ENCODE measurements around the gene DGKH. TPM values are rescaled to one million over a fixed set of nuclear protein-coding genes. Genes with fewer than 3 reads are reported as not detected.
"Not testable (repeated sequence)": the region's sequence is repeated elsewhere in the genome, so short reads cannot be mapped to it uniquely, and the experiment has no call there.

The DGKH gene
- total RNA-seq, 1 donor from 2014 or later, result 15.9 TPM

- intact Hi-C loops (cut with micrococcal nuclease), result no loop called here
Measured at GRCh38 chr13:42153199-42154113, 105.0 kb downstream of the DGKH start.

- intact Hi-C loops (cut with micrococcal nuclease), result no loop called here
Measured at GRCh38 chr13:42155251-42155650, 106.8 kb downstream of the DGKH start.

- intact Hi-C loops (cut with micrococcal nuclease), result not testable (repeated sequence)
Measured at GRCh38 chr13:42163338-42163737, 114.9 kb downstream of the DGKH start.

GRCh38 chr13:42163910-42164309 is 115.5 kb downstream of the DGKH start:
- intact Hi-C loops (cut with micrococcal nuclease), result not testable (repeated sequence)

GRCh38 chr13:42164557-42165125 is 116.2 kb downstream of the DGKH start:
- intact Hi-C loops (cut with micrococcal nuclease), result no loop called here

- intact Hi-C loops (cut with micrococcal nuclease), result no loop called here
Measured at GRCh38 chr13:42168496-42168895, 120.0 kb downstream of the DGKH start.

GRCh38 chr13:42170029-42170428 is 121.6 kb downstream of the DGKH start:
- intact Hi-C loops (cut with micrococcal nuclease), result no loop called here

GRCh38 chr13:42173789-42174343 is 125.4 kb downstream of the DGKH start:
- intact Hi-C loops (cut with micrococcal nuclease), result no loop called here

- intact Hi-C loops (cut with micrococcal nuclease), result no loop called here
Measured at GRCh38 chr13:42174344-42175162, 126.1 kb downstream of the DGKH start.

- intact Hi-C loops (cut with micrococcal nuclease), result no loop called here
Measured at GRCh38 chr13:42176294-42176693, 127.8 kb downstream of the DGKH start.

GRCh38 chr13:42177189-42177588 is 128.7 kb downstream of the DGKH start:
- intact Hi-C loops (cut with micrococcal nuclease), result no loop called here

GRCh38 chr13:42181381-42181953 is 133.0 kb downstream of the DGKH start:
- intact Hi-C loops (cut with micrococcal nuclease), result no loop called here

- intact Hi-C loops (cut with micrococcal nuclease), result no loop called here
Measured at GRCh38 chr13:42189061-42189460, 140.6 kb downstream of the DGKH start.

GRCh38 chr13:42190529-42190928 is 142.1 kb downstream of the DGKH start:
- intact Hi-C loops (cut with micrococcal nuclease), result no loop called here

- intact Hi-C loops (cut with micrococcal nuclease), result no loop called here
Measured at GRCh38 chr13:42211704-42212464, 163.4 kb downstream of the DGKH start.

GRCh38 chr13:42214446-42214845 is 166.0 kb downstream of the DGKH start:
- intact Hi-C loops (cut with micrococcal nuclease), result no loop called here

- intact Hi-C loops (cut with micrococcal nuclease), result loop anchor here (5.0 kb wide), 1 partner anchor 543 kb away; no protein-coding TSS in a partner anchor
Measured at GRCh38 chr13:42215578-42216421, 167.4 kb downstream of the DGKH start.

- intact Hi-C loops (cut with micrococcal nuclease), result loop anchor here (5.0 kb wide), 1 partner anchor 544 kb away; no protein-coding TSS in a partner anchor
Measured at GRCh38 chr13:42216422-42216735, 167.9 kb downstream of the DGKH start.

- intact Hi-C loops (cut with micrococcal nuclease), result loop anchor here (5.0 kb wide), 1 partner anchor 546 kb away; no protein-coding TSS in a partner anchor
Measured at GRCh38 chr13:42218576-42218975, 170.1 kb downstream of the DGKH start.
